Measurements from ENCODE around the gene BRD1.

BRD1 gene

GRCh38 chr22:49865156-49865555 is 37.5 kb upstream of the BRD1 start:
- TF ChIP-seq REST (IDR thresholded peaks at IDR 0.05; ENCODE audit: insufficient read depth in 1 of 2, low read depth in 2 of 2, low read length in 2 of 2) (no peak), POLR2AphosphoS5 (IDR thresholded peaks at IDR 0.05; ENCODE audit: low read depth, low read length) (no peak), FOXP2 (optimal IDR thresholded peaks at IDR 0.05; ENCODE audit: borderline replicate concordance, extremely low read depth, extremely low read length, insufficient read depth) (no peak), TAF1 (IDR thresholded peaks at IDR 0.05; ENCODE audit: borderline replicate concordance, insufficient read depth, low read length) (no peak), SIN3A (IDR thresholded peaks at IDR 0.05; ENCODE audit: borderline replicate concordance, insufficient read depth, low read length) (no peak)

- no peak for TF ChIP-seq FOXP2 (optimal IDR thresholded peaks at IDR 0.05; ENCODE audit: borderline replicate concordance, extremely low read depth, extremely low read length, insufficient read depth)
- TF ChIP-seq SIN3A (IDR thresholded peaks at IDR 0.05; ENCODE audit: borderline replicate concordance, insufficient read depth, low read length) = no peak
- TF ChIP-seq REST (IDR thresholded peaks at IDR 0.05; ENCODE audit: insufficient read depth in 1 of 2, low read depth in 2 of 2, low read length in 2 of 2) = no peak
- no peak for TF ChIP-seq POLR2AphosphoS5 (IDR thresholded peaks at IDR 0.05; ENCODE audit: low read depth, low read length)
- no peak for TF ChIP-seq TAF1 (IDR thresholded peaks at IDR 0.05; ENCODE audit: borderline replicate concordance, insufficient read depth, low read length)
Observed at GRCh38 chr22:49863931-49864330, 36.3 kb upstream of the BRD1 start.

GRCh38 chr22:49862496-49862776 is 34.8 kb upstream of the BRD1 start:
- TF ChIP-seq TAF1 (IDR thresholded peaks at IDR 0.05; ENCODE audit: borderline replicate concordance, insufficient read depth, low read length) (no peak), POLR2AphosphoS5 (IDR thresholded peaks at IDR 0.05; ENCODE audit: low read depth, low read length) (no peak), REST (IDR thresholded peaks at IDR 0.05; ENCODE audit: insufficient read depth in 1 of 2, low read depth in 2 of 2, low read length in 2 of 2) (no peak), SIN3A (IDR thresholded peaks at IDR 0.05; ENCODE audit: borderline replicate concordance, insufficient read depth, low read length) (no peak), FOXP2 (optimal IDR thresholded peaks at IDR 0.05; ENCODE audit: borderline replicate concordance, extremely low read depth, extremely low read length, insufficient read depth) (no peak)

- TF ChIP-seq SIN3A (IDR thresholded peaks at IDR 0.05; ENCODE audit: borderline replicate concordance, insufficient read depth, low read length) = no peak
- no peak for TF ChIP-seq TAF1 (IDR thresholded peaks at IDR 0.05; ENCODE audit: borderline replicate concordance, insufficient read depth, low read length)
- TF ChIP-seq POLR2AphosphoS5 (IDR thresholded peaks at IDR 0.05; ENCODE audit: low read depth, low read length) = no peak
- no peak for TF ChIP-seq REST (IDR thresholded peaks at IDR 0.05; ENCODE audit: insufficient read depth in 1 of 2, low read depth in 2 of 2, low read length in 2 of 2)
- TF ChIP-seq FOXP2 (optimal IDR thresholded peaks at IDR 0.05; ENCODE audit: borderline replicate concordance, extremely low read depth, extremely low read length, insufficient read depth) = no peak
Observed at GRCh38 chr22:49861642-49862495, 34.2 kb upstream of the BRD1 start.
